ENCODE results near the gene PADI3.
"Not testable (repeated sequence)": the region's sequence is repeated elsewhere in the genome, so short reads cannot be mapped to it uniquely, and the experiment has no call there.

Gene PADI3

GRCh38 chr1:17305576-17306095, 56.7 kb downstream of the PADI3 start:
- DNase-seq (ENCODE audit: low spot score): no peak

GRCh38 chr1:17306407-17306806, 57.5 kb downstream of the PADI3 start:
- DNase-seq (ENCODE audit: low spot score): no peak

- DNase-seq (ENCODE audit: low spot score): no peak
Measured at GRCh38 chr1:17306921-17307320, 58.0 kb downstream of the PADI3 start.

GRCh38 chr1:17307329-17307728, 58.4 kb downstream of the PADI3 start:
- no peak for DNase-seq (ENCODE audit: low spot score)

GRCh38 chr1:17307946-17308345, 59.0 kb downstream of the PADI3 start, which contains the start of gene PADI4:
PADI4 (plus strand) TSS chr1:17308197; CDS start chr1:17308223, 26 bp downstream.
- DNase-seq (ENCODE audit: low spot score): no peak

- DNase-seq (ENCODE audit: low spot score): no peak
Measured at GRCh38 chr1:17308593-17308992, 59.7 kb downstream of the PADI3 start.

GRCh38 chr1:17309426-17310067, 60.6 kb downstream of the PADI3 start:
- DNase-seq (ENCODE audit: low spot score): no peak

- DNase-seq (ENCODE audit: low spot score): no peak
Measured at GRCh38 chr1:17310068-17310640, 61.3 kb downstream of the PADI3 start.

GRCh38 chr1:17313530-17314309, 64.8 kb downstream of the PADI3 start:
- no peak for DNase-seq (ENCODE audit: low spot score)

- no peak for DNase-seq (ENCODE audit: low spot score)
Measured at GRCh38 chr1:17314491-17314971, 65.6 kb downstream of the PADI3 start.

- DNase-seq (ENCODE audit: low spot score): no peak
Measured at GRCh38 chr1:17315542-17316130, 66.7 kb downstream of the PADI3 start.

GRCh38 chr1:17316704-17317103, 67.8 kb downstream of the PADI3 start:
- DNase-seq (ENCODE audit: low spot score): no peak

GRCh38 chr1:17318262-17318661, 69.4 kb downstream of the PADI3 start:
- DNase-seq (ENCODE audit: low spot score): no peak

- no peak for DNase-seq (ENCODE audit: low spot score)
Measured at GRCh38 chr1:17319561-17320350, 70.9 kb downstream of the PADI3 start.

- DNase-seq (ENCODE audit: low spot score): not testable (repeated sequence)
Measured at GRCh38 chr1:17321857-17322390, 73.0 kb downstream of the PADI3 start.

- no peak for DNase-seq (ENCODE audit: low spot score)
Measured at GRCh38 chr1:17328855-17329254, 80.0 kb downstream of the PADI3 start.

GRCh38 chr1:17329610-17330009, 80.7 kb downstream of the PADI3 start:
- no peak for DNase-seq (ENCODE audit: low spot score)

- no peak for DNase-seq (ENCODE audit: low spot score)
Measured at GRCh38 chr1:17330856-17331255, 82.0 kb downstream of the PADI3 start.

GRCh38 chr1:17333081-17333480, 84.2 kb downstream of the PADI3 start:
- DNase-seq (ENCODE audit: low spot score): no peak

Data from cerebellar cortex (tissue), 1 donor.